PC-3 (cell line): ENCODE results near the gene BUB1. TPM values are rescaled to one million over a fixed set of nuclear protein-coding genes. Genes with fewer than 3 reads are reported as not detected.

ENCODE experiments used
- ATAC-seq: fragments of 200-7000 bp; cut with Tn5 transposase; 2 replicates; pipeline ENCODE4 v1.9.1; 2020; ENCODE audit warnings: mild to moderate bottlenecking, moderate library complexity
- BruUV-seq: library from RNA; stranded (reverse); fragments of 400-500 nt; replicated peaks from 2 replicates; lab custom pipeline; 2021; lab: Mats Ljungman, UMichigan
- CTCF ChIA-PET: fragments of 300-600 bp; sonication (Branson Sonifier 250); formaldehyde crosslinking; loops from one replicate; lab custom pipeline; 2022; ENCODE audit warnings: antibody characterized with exemption; lab: Charles Lee
- POLR2A ChIA-PET: fragments of 300-600 bp; sonication (Branson Sonifier 250); formaldehyde crosslinking; loops from one replicate; lab custom pipeline; 2022; ENCODE audit warnings: antibody characterized with exemption; ENCODE audit not compliant: unreplicated experiment; lab: Charles Lee
- DNase-seq: peaks from one replicate; pipeline ENCODE4 v3.0.0-alpha.2; 2015
- H2AFZ ChIP-seq: fragments of 300-600 bp; sonication (generic); 2 replicates; pipeline ENCODE4 v1.6.0; 2016; ENCODE audit warnings: antibody characterized with exemption, low read length
- H3F3A ChIP-seq: fragments of 300-600 bp; sonication (generic); one replicate; pipeline ENCODE4 v1.6.0; 2017; ENCODE audit warnings: antibody characterized with exemption, low read length, control low read depth, mild to moderate bottlenecking; ENCODE audit not compliant: unreplicated experiment
- H3K27ac ChIP-seq: fragments of 300-600 bp; sonication (generic); 2 replicates; pipeline ENCODE4 v1.5.1; 2016; ENCODE audit warnings: mild to moderate bottlenecking, low read length
- H3K27me3 ChIP-seq: fragments of 300-600 bp; sonication (generic); 2 replicates; pipeline ENCODE4 v1.6.1; 2016; ENCODE audit warnings: low read length, mixed read lengths
- H3K36me3 ChIP-seq: fragments of 300-600 bp; sonication (generic); 2 replicates; pipeline ENCODE4 v1.6.1; 2016; ENCODE audit warnings: low read depth, mixed run types, low read length, mixed read lengths
- H3K4me1 ChIP-seq: fragments of 300-600 bp; sonication (generic); 2 replicates; pipeline ENCODE4 v1.5.1; 2016; ENCODE audit warnings: low read length; ENCODE audit not compliant: insufficient read depth
- H3K4me2 ChIP-seq: fragments of 300-600 bp; sonication (generic); 2 replicates; pipeline ENCODE4 v1.6.0; 2016; ENCODE audit warnings: low read length
- H3K4me3 ChIP-seq: fragments of 300-600 bp; sonication (generic); 2 replicates; pipeline ENCODE4 v1.5.1; 2016; ENCODE audit warnings: mild to moderate bottlenecking, low read length, mixed read lengths
- H3K79me2 ChIP-seq: fragments of 300-600 bp; sonication (generic); 2 replicates; pipeline ENCODE4 v1.6.1; 2017; ENCODE audit warnings: low read length, mixed read lengths
- H3K9ac ChIP-seq: fragments of 300-600 bp; sonication (generic); 2 replicates; pipeline ENCODE4 v1.6.0; 2016; ENCODE audit warnings: mild to moderate bottlenecking, low read length
- H3K9me2 ChIP-seq: fragments of 300-600 bp; sonication (generic); replicated peaks from 2 replicates; pipeline ENCODE4 v1.6.1; 2016; ENCODE audit warnings: mixed run types, low read length, mixed read lengths
- H3K9me3 ChIP-seq: fragments of 300-600 bp; sonication (generic); 2 replicates; pipeline ENCODE4 v1.6.1; 2016; ENCODE audit warnings: low read length, mixed read lengths
- H4K20me1 ChIP-seq: fragments of 300-600 bp; sonication (generic); 2 replicates; pipeline ENCODE4 v1.6.1; 2016; ENCODE audit warnings: low read length, mixed read lengths
- CTCF ChIP-seq: fragments of 300-600 bp; sonication (generic); conservative IDR thresholded peaks from 2 replicates; pipeline ENCODE4 v1.5.1; 2017; ENCODE audit warnings: antibody characterized with exemption, low read depth, mild to moderate bottlenecking, low read length
- EZH2 ChIP-seq: fragments of 300-600 bp; sonication (generic); IDR thresholded peaks from one replicate; pipeline ENCODE4 v1.6.1; 2017; ENCODE audit warnings: antibody characterized with exemption, mild to moderate bottlenecking, low read length; ENCODE audit not compliant: unreplicated experiment
- EZH2phosphoT487 ChIP-seq: fragments of 300-600 bp; sonication (generic); IDR thresholded peaks from 2 replicates; pipeline ENCODE4 v1.6.1; 2018; ENCODE audit warnings: mild to moderate bottlenecking, antibody characterized with exemption, low read length, borderline replicate concordance
- intact Hi-C: fragments of 100-400 bp; cut with micrococcal nuclease; formaldehyde crosslinking; loops from 2 replicates; pipeline ENCODE4 v1.9.0; 2023
- total RNA-seq: library from RNA; depleted of rRNA; stranded (reverse); fragments of >200 nt; gene quantifications from 2 replicates; pipeline ENCODE4 v1.2.3, GENCODE V29; 2014

BUB1 gene
- total RNA-seq, 1 experiment from 2014 or later: 89.8 TPM

- TF ChIP-seq EZH2phosphoT487 (no peak), CTCF (no peak), EZH2 (no peak)
- peaks cover 7% of the 10 kb centered on the region for H3F3A ChIP-seq
- H3K36me3 ChIP-seq: peaks cover 24% of the 10 kb centered on the region
- CTCF ChIA-PET: no interaction called here
- intact Hi-C loops: no loop called here
- no peaks in the 10 kb centered on the region for H3K9me3 ChIP-seq
- peaks cover 54% of the 10 kb centered on the region for H3K79me2 ChIP-seq
- H3K4me2 ChIP-seq: peak overlapping the region; percentile 89
- POLR2A ChIA-PET: no interaction called here
- H3K27me3 ChIP-seq: no peaks in the 10 kb centered on the region
- H3K9ac ChIP-seq: peak overlapping the region; percentile 84
- peak overlapping the region; percentile 94 for H3K4me3 ChIP-seq
- peak overlapping the region; percentile 92; the same call in 1 of the 2 replicates for H2AFZ ChIP-seq
- BruUV-seq: TSS peak; percentile 62
- DNase-seq (peak; percentile 14), ATAC-seq (no peak)
- no peak overlapping the region for H3K27ac ChIP-seq
- H3K9me2 ChIP-seq: no peaks in the 10 kb centered on the region
- H3K4me1 ChIP-seq: peaks cover 27% of the 10 kb centered on the region
- peaks cover 12% of the 10 kb centered on the region; the same call in 1 of the 2 replicates for H4K20me1 ChIP-seq
Observed at GRCh38 chr2:110677080-110677479, 783 bp downstream of the BUB1 start.

GRCh38 chr2:110675679-110676078, 2.2 kb downstream of the BUB1 start:
- ATAC-seq (no peak), DNase-seq (peak; percentile 38)
- Histone ChIP-seq H3K9ac (no peak overlapping the region), H3K9me2 (no peaks in the 10 kb centered on the region), H3K9me3 (no peaks in the 10 kb centered on the region), H3F3A (peaks cover 7% of the 10 kb centered on the region), H2AFZ (no peak overlapping the region), H3K4me2 (peak overlapping the region; percentile 89), H3K4me3 (peak overlapping the region; percentile 94; the same call in 1 of the 2 replicates), H3K27ac (peak overlapping the region; percentile 58), H3K27me3 (no peaks in the 10 kb centered on the region), H3K36me3 (peaks cover 37% of the 10 kb centered on the region), H4K20me1 (peaks cover 12% of the 10 kb centered on the region; the same call in 1 of the 2 replicates), H3K79me2 (peaks cover 54% of the 10 kb centered on the region), H3K4me1 (peaks cover 27% of the 10 kb centered on the region)
- ChIA-PET CTCF (no interaction called here), POLR2A (interaction anchor here (0.6 kb wide), 1 partner anchor 34 kb away, joined by 3 read pairs; no protein-coding TSS in a partner anchor)
- BruUV-seq: no TSS peak
- intact Hi-C loops: no loop called here
- TF ChIP-seq CTCF (no peak), EZH2phosphoT487 (no peak), EZH2 (no peak)
